Measurements from ENCODE around the gene NOP16.
A peak's percentile ranks its signal among the peaks of the same experiment; 100 is the strongest.

NOP16 gene

GRCh38 chr5:176352116-176352878 lies 36.1 kb downstream of the NOP16 start:
- no peak for DNase-seq (ENCODE audit: low read depth)

GRCh38 chr5:176350416-176350815 lies 38.0 kb downstream of the NOP16 start:
- no peak for DNase-seq (ENCODE audit: low read depth)
- no peak overlapping the region for H3K4me3 ChIP-seq (ENCODE audit: low read length)
- peaks cover 89% of the 10 kb centered on the region for H3K36me3 ChIP-seq (ENCODE audit: control insufficient read depth, insufficient read depth, low read length, severe bottlenecking)
- no peaks in the 10 kb centered on the region for H3K9me3 ChIP-seq (ENCODE audit: control insufficient read depth, low read length)
- no peak overlapping the region for H3K9ac ChIP-seq (ENCODE audit: low read length)
- no peaks in the 10 kb centered on the region for H3K27me3 ChIP-seq (replicated peaks; ENCODE audit: control insufficient read depth, insufficient read depth, low read length)
- H3K4me1 ChIP-seq (ENCODE audit: control insufficient read depth, insufficient read depth, low read length), result no peaks in the 10 kb centered on the region

More at GRCh38 chr5:176352116-176352878, 36.1 kb downstream of the NOP16 start:
- no peaks in the 10 kb centered on the region for H3K4me1 ChIP-seq (ENCODE audit: control insufficient read depth, insufficient read depth, low read length)
- no peaks in the 10 kb centered on the region for H3K9me3 ChIP-seq (ENCODE audit: control insufficient read depth, low read length)
- H3K27me3 ChIP-seq (replicated peaks; ENCODE audit: control insufficient read depth, insufficient read depth, low read length), result no peaks in the 10 kb centered on the region
- no peak overlapping the region for H3K4me3 ChIP-seq (ENCODE audit: low read length)
- no peak overlapping the region for H3K9ac ChIP-seq (ENCODE audit: low read length)
- H3K36me3 ChIP-seq (ENCODE audit: control insufficient read depth, insufficient read depth, low read length, severe bottlenecking), result peaks cover 81% of the 10 kb centered on the region

- no peak overlapping the region for H3K9ac ChIP-seq (ENCODE audit: low read length)
- no peaks in the 10 kb centered on the region for H3K4me1 ChIP-seq (ENCODE audit: control insufficient read depth, insufficient read depth, low read length)
- no peak overlapping the region for H3K4me3 ChIP-seq (ENCODE audit: low read length)
- H3K9me3 ChIP-seq (ENCODE audit: control insufficient read depth, low read length), result no peaks in the 10 kb centered on the region
- H3K36me3 ChIP-seq (ENCODE audit: control insufficient read depth, insufficient read depth, low read length, severe bottlenecking), result peaks cover 43% of the 10 kb centered on the region
- no peaks in the 10 kb centered on the region for H3K27me3 ChIP-seq (replicated peaks; ENCODE audit: control insufficient read depth, insufficient read depth, low read length)
- peak; percentile 7 for DNase-seq (ENCODE audit: low read depth)
Observed at GRCh38 chr5:176342766-176343458, 45.5 kb downstream of the NOP16 start.

- no peak overlapping the region for H3K9ac ChIP-seq (ENCODE audit: low read length)
- no peaks in the 10 kb centered on the region for H3K27me3 ChIP-seq (replicated peaks; ENCODE audit: control insufficient read depth, insufficient read depth, low read length)
- DNase-seq (ENCODE audit: low read depth), result no peak
- H3K4me1 ChIP-seq (ENCODE audit: control insufficient read depth, insufficient read depth, low read length), result no peaks in the 10 kb centered on the region
- peaks cover 43% of the 10 kb centered on the region for H3K36me3 ChIP-seq (ENCODE audit: control insufficient read depth, insufficient read depth, low read length, severe bottlenecking)
- no peak overlapping the region for H3K4me3 ChIP-seq (ENCODE audit: low read length)
- no peaks in the 10 kb centered on the region for H3K9me3 ChIP-seq (ENCODE audit: control insufficient read depth, low read length)
Observed at GRCh38 chr5:176342158-176342483, 46.3 kb downstream of the NOP16 start.

GRCh38 chr5:176341325-176342157 lies 46.9 kb downstream of the NOP16 start:
- Histone ChIP-seq H3K4me3 (ENCODE audit: low read length) (no peak overlapping the region), H3K27me3 (replicated peaks; ENCODE audit: control insufficient read depth, insufficient read depth, low read length) (no peaks in the 10 kb centered on the region), H3K9ac (ENCODE audit: low read length) (no peak overlapping the region), H3K9me3 (ENCODE audit: control insufficient read depth, low read length) (no peaks in the 10 kb centered on the region), H3K36me3 (ENCODE audit: control insufficient read depth, insufficient read depth, low read length, severe bottlenecking) (peaks cover 43% of the 10 kb centered on the region), H3K4me1 (ENCODE audit: control insufficient read depth, insufficient read depth, low read length) (no peaks in the 10 kb centered on the region)
- DNase-seq (ENCODE audit: low read depth), result no peak

- no peak overlapping the region for H3K9ac ChIP-seq (ENCODE audit: low read length)
Observed at GRCh38 chr5:176339304-176339703, 49.1 kb downstream of the NOP16 start.

GRCh38 chr5:176337913-176338312 lies 50.5 kb downstream of the NOP16 start:
- Histone ChIP-seq H3K9me3 (ENCODE audit: control insufficient read depth, low read length) (peaks cover 4% of the 10 kb centered on the region), H3K36me3 (ENCODE audit: control insufficient read depth, insufficient read depth, low read length, severe bottlenecking) (peaks cover 25% of the 10 kb centered on the region), H3K9ac (ENCODE audit: low read length) (no peak overlapping the region), H3K4me3 (ENCODE audit: low read length) (no peak overlapping the region), H3K4me1 (ENCODE audit: control insufficient read depth, insufficient read depth, low read length) (no peaks in the 10 kb centered on the region), H3K27me3 (replicated peaks; ENCODE audit: control insufficient read depth, insufficient read depth, low read length) (no peaks in the 10 kb centered on the region)
- no peak for DNase-seq (ENCODE audit: low read depth)

More at GRCh38 chr5:176339304-176339703, 49.1 kb downstream of the NOP16 start:
- H3K4me3 ChIP-seq (ENCODE audit: low read length), result no peak overlapping the region
- no peak for DNase-seq (ENCODE audit: low read depth)
- no peaks in the 10 kb centered on the region for H3K4me1 ChIP-seq (ENCODE audit: control insufficient read depth, insufficient read depth, low read length)
- peaks cover under 1% of the 10 kb centered on the region for H3K9me3 ChIP-seq (ENCODE audit: control insufficient read depth, low read length)
- H3K36me3 ChIP-seq (ENCODE audit: control insufficient read depth, insufficient read depth, low read length, severe bottlenecking), result peaks cover 25% of the 10 kb centered on the region
- no peaks in the 10 kb centered on the region for H3K27me3 ChIP-seq (replicated peaks; ENCODE audit: control insufficient read depth, insufficient read depth, low read length)

- no peak overlapping the region for H3K4me3 ChIP-seq (ENCODE audit: low read length)
- no peak for DNase-seq (ENCODE audit: low read depth)
- peaks cover 21% of the 10 kb centered on the region for H3K36me3 ChIP-seq (ENCODE audit: control insufficient read depth, insufficient read depth, low read length, severe bottlenecking)
- H3K9me3 ChIP-seq (ENCODE audit: control insufficient read depth, low read length), result peaks cover 4% of the 10 kb centered on the region
- no peak overlapping the region for H3K9ac ChIP-seq (ENCODE audit: low read length)
- peaks cover 4% of the 10 kb centered on the region for H3K4me1 ChIP-seq (ENCODE audit: control insufficient read depth, insufficient read depth, low read length)
- H3K27me3 ChIP-seq (replicated peaks; ENCODE audit: control insufficient read depth, insufficient read depth, low read length), result no peaks in the 10 kb centered on the region
Observed at GRCh38 chr5:176334031-176334770, 54.2 kb downstream of the NOP16 start.
